ENCODE results near the gene CITED2. TPM values are rescaled to one million over a fixed set of nuclear protein-coding genes. Genes with fewer than 3 reads are reported as not detected.
A peak's percentile ranks its signal among the peaks of the same experiment; 100 is the strongest.

The CITED2 gene
- polyA plus RNA-seq, 2 donors, result 20.3 to 29.5 TPM

DNA sequence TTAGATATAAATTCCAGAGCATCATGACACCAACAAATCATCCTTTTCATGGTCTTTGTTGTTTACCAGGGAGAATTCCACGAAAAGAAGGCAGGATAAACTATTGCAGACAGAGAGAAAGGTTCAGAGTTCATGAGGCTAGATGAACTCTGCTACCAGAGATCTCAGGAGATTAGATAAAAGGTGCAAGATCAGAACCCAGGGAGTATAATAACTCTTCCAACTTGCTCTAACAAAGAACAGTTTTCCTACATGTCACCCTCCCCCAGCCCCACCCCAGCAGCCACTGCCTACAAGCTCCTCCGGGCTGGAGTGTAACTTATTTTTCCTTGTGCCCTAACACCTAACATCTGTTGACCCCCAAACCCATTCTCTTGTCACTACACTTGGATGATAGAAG, 13.9 kb upstream of the CITED2 start:
- Histone ChIP-seq H3K4me1 (ENCODE audit: control insufficient read depth in 2 of 2, insufficient read depth in 2 of 2, low read length in 1 of 2) (no peaks in the 10 kb centered on the region), H3K4me3 (ENCODE audit: low read depth in 1 of 2, low read length in 2 of 2) (no peak overlapping the region), H3K9me3 (ENCODE audit: control insufficient read depth in 2 of 2, insufficient read depth in 1 of 2, low read depth in 1 of 2, low read length in 1 of 2) (no peaks in the 10 kb centered on the region), H3K36me3 (ENCODE audit: control insufficient read depth in 2 of 2, insufficient read depth in 2 of 2, low read length in 1 of 2) (no peaks in the 10 kb centered on the region), H3K27me3 (ENCODE audit: control insufficient read depth in 1 of 2, insufficient read depth in 2 of 2, low read length in 2 of 2) (no peaks in the 10 kb centered on the region), H3K27ac (ENCODE audit: low read depth in 2 of 2, low read length in 1 of 2) (no peak overlapping the region)
- WGBS, 2 donors, result 70 to 82% methylated on average over 2 of the region's 2 CpGs

DNA sequence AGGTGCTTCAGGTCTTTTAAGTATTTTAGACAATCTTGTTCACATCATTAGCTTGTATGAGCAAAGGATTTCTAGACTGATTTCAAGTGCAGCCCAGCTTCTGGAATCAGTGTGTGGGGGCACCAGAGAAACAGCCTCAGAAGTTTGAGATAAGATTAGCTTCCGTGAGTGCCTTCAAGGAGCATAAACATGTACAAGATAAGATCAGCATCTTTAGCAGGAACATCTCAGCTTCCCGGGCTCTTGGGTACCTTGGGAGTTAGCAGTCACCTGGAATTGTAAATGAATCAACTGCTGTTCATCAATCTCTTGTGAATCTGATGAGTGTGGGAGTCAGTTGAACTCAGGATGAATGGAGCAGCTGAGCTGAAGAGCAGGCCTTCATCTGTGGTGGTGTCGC, 12.0 kb upstream of the CITED2 start:
- Histone ChIP-seq H3K27me3 (ENCODE audit: control insufficient read depth in 1 of 2, insufficient read depth in 2 of 2, low read length in 2 of 2) (no peaks in the 10 kb centered on the region), H3K4me3 (ENCODE audit: low read depth in 1 of 2, low read length in 2 of 2) (no peak overlapping the region), H3K9me3 (ENCODE audit: control insufficient read depth in 2 of 2, insufficient read depth in 1 of 2, low read depth in 1 of 2, low read length in 1 of 2) (no peaks in the 10 kb centered on the region), H3K36me3 (ENCODE audit: control insufficient read depth in 2 of 2, insufficient read depth in 2 of 2, low read length in 1 of 2) (no peaks in the 10 kb centered on the region), H3K4me1 (ENCODE audit: control insufficient read depth in 2 of 2, insufficient read depth in 2 of 2, low read length in 1 of 2) (no peaks in the 10 kb centered on the region), H3K27ac (ENCODE audit: low read depth in 2 of 2, low read length in 1 of 2) (no peak overlapping the region)
- 78 to 84% methylated on average over 3 of the region's 3 CpGs for WGBS, 2 donors

DNA sequence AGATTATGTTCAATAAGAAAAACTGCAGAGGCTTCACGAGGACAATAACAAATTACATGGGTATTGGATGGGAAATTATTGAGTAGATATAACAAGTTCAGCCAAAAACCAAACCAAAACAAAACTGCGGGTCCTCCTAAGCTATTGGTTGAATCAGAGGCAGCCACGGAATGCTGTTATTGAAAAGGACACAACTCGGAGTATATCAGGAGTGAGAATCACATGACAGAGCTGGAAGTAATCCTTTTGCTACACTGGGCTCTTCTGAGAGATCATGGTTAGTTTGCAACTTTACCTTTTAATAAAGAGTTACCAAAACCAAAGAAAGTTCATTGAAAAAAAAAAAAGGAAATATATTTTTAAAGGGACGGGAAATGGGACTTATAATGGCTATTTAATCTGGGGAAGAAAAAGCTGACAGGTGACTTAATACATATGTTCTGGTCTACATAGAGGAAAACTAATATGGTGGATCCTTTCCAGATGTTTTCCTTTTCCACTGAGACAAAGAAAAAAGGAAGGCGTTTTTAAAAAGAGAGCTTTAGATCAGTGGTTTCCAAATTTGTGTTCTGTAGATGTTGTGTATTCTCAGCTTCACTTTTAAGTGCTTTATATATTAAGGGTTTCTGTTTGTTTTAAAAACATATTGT, 6.9 kb upstream of the CITED2 start:
- WGBS, 2 donors, result 67% methylated on average over 6 of the region's 6 CpGs
- no peak overlapping the region for H3K4me3 ChIP-seq (ENCODE audit: low read depth in 1 of 2, low read length in 2 of 2)
- no peaks in the 10 kb centered on the region for H3K9me3 ChIP-seq (ENCODE audit: control insufficient read depth in 2 of 2, insufficient read depth in 1 of 2, low read depth in 1 of 2, low read length in 1 of 2)
- no peak overlapping the region for H3K27ac ChIP-seq (ENCODE audit: low read depth in 2 of 2, low read length in 1 of 2)
- H3K27me3 ChIP-seq (ENCODE audit: control insufficient read depth in 1 of 2, insufficient read depth in 2 of 2, low read length in 2 of 2), result no peaks in the 10 kb centered on the region
- H3K4me1 ChIP-seq (ENCODE audit: control insufficient read depth in 2 of 2, insufficient read depth in 2 of 2, low read length in 1 of 2), result peaks cover 0 to 2% of the 10 kb centered on the region in 2 donors
- no peaks in the 10 kb centered on the region for H3K36me3 ChIP-seq (ENCODE audit: control insufficient read depth in 2 of 2, insufficient read depth in 2 of 2, low read length in 1 of 2)

DNA sequence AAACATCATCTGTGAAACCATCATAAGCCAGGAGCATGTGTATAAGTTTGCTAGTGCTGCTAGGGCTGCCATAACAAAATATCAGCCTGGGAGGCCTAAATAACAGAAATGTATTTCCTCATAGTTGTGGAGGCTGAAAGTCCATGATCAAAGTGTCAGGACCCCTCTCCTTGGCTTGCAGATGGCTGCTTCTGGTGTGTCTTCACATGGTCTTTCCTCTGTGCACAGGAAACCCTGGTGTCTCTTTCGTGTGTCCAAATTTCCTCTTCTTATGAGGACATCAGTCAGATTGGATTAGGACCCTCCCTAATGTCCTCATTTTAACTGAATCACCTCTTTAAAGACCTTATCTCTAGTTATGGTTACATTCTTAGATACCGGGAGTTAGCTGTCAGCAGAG, 6.2 kb upstream of the CITED2 start:
- H3K27ac ChIP-seq (ENCODE audit: low read depth in 2 of 2, low read length in 1 of 2), result no peak overlapping the region
- 84 to 94% methylated on average over 2 of the region's 2 CpGs for WGBS, 2 donors
- no peaks in the 10 kb centered on the region for H3K27me3 ChIP-seq (ENCODE audit: control insufficient read depth in 1 of 2, insufficient read depth in 2 of 2, low read length in 2 of 2)
- no peaks in the 10 kb centered on the region for H3K36me3 ChIP-seq (ENCODE audit: control insufficient read depth in 2 of 2, insufficient read depth in 2 of 2, low read length in 1 of 2)
- no peaks in the 10 kb centered on the region for H3K9me3 ChIP-seq (ENCODE audit: control insufficient read depth in 2 of 2, insufficient read depth in 1 of 2, low read depth in 1 of 2, low read length in 1 of 2)
- H3K4me1 ChIP-seq (ENCODE audit: control insufficient read depth in 2 of 2, insufficient read depth in 2 of 2, low read length in 1 of 2), result peaks cover 0 to 2% of the 10 kb centered on the region in 2 donors
- H3K4me3 ChIP-seq (ENCODE audit: low read depth in 1 of 2, low read length in 2 of 2), result no peak overlapping the region

DNA sequence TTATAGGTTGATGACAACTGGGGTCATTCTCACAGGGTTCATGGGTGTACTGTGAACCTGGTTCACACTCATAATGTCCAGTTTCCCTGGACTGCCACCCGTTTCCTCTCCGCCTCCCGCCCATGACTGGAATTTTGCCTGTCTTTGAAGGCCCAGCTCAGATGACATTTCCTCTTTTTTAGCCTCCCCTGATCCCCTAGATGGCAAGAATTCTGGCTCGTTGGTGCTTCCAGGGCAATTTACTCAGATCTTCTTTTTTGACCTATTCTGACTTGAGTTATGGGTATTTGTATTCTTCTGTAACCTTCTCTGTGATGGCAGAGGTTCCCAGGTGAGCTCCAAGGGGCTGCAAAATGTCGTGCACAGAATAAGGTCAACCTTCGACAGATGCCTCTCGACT, 5.7 kb upstream of the CITED2 start:
- Histone ChIP-seq H3K27ac (ENCODE audit: low read depth in 2 of 2, low read length in 1 of 2) (no peak overlapping the region), H3K36me3 (ENCODE audit: control insufficient read depth in 2 of 2, insufficient read depth in 2 of 2, low read length in 1 of 2) (no peaks in the 10 kb centered on the region), H3K4me3 (ENCODE audit: low read depth in 1 of 2, low read length in 2 of 2) (no peak overlapping the region), H3K4me1 (ENCODE audit: control insufficient read depth in 2 of 2, insufficient read depth in 2 of 2, low read length in 1 of 2) (peaks cover 0 to 2% of the 10 kb centered on the region in 2 donors), H3K27me3 (ENCODE audit: control insufficient read depth in 1 of 2, insufficient read depth in 2 of 2, low read length in 2 of 2) (no peaks in the 10 kb centered on the region), H3K9me3 (ENCODE audit: control insufficient read depth in 2 of 2, insufficient read depth in 1 of 2, low read depth in 1 of 2, low read length in 1 of 2) (no peaks in the 10 kb centered on the region)
- WGBS, 2 donors, result 88 to 92% methylated on average over 7 of the region's 7 CpGs

DNA sequence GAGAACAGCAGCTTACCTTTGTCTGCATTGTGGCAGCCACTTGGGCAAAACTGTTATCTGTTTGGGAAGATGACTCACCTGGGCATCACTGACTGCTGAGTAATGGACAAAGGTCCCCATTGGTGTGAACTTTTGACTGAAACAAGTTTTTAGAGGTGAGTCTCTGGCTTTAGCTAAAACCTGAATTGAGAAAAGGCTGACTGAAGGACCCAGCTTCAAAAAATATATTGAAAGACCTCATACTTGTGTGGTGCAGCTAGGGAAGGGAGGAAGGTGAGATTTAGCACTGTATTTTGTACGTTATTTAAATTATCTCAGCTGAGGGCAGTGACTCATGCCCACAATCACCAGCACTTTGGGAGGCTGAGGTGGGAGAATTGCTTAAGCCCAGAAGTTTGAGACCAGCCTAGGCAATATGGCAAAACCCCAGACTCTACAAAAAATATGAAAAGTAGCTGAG, 4.5 kb upstream of the CITED2 start:
- Histone ChIP-seq H3K36me3 (ENCODE audit: control insufficient read depth in 2 of 2, insufficient read depth in 2 of 2, low read length in 1 of 2) (no peaks in the 10 kb centered on the region), H3K27ac (ENCODE audit: low read depth in 2 of 2, low read length in 1 of 2) (no peak overlapping the region), H3K4me3 (ENCODE audit: low read depth in 1 of 2, low read length in 2 of 2) (no peak overlapping the region), H3K4me1 (ENCODE audit: control insufficient read depth in 2 of 2, insufficient read depth in 2 of 2, low read length in 1 of 2) (peaks cover 0 to 2% of the 10 kb centered on the region in 2 donors), H3K27me3 (ENCODE audit: control insufficient read depth in 1 of 2, insufficient read depth in 2 of 2, low read length in 2 of 2) (no peaks in the 10 kb centered on the region), H3K9me3 (ENCODE audit: control insufficient read depth in 2 of 2, insufficient read depth in 1 of 2, low read depth in 1 of 2, low read length in 1 of 2) (no peaks in the 10 kb centered on the region)
- WGBS, 2 donors, result 76 to 78% methylated on average over 1 of the region's 1 CpG

DNA sequence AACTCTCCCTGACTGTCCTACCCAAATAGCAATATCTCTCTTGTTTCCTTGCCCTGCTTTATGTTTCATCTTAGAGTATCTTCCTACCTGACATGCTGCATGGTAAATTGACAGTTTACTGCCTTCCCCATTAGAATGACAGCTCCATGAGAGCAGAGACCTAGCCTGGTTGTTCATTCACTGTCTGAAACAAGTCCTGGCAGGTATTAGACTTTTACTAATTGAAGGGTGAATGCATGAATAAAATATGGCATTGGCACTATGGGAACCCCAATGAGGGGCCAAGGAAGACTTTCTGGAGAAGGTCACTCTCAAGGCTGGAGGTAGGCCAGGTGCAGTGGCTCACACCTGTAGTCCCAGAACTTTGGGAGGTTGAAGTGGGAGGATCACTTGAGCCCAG, 3.8 kb upstream of the CITED2 start:
- Histone ChIP-seq H3K4me1 (ENCODE audit: control insufficient read depth in 2 of 2, insufficient read depth in 2 of 2, low read length in 1 of 2) (peaks cover 0 to 2% of the 10 kb centered on the region in 2 donors), H3K27ac (ENCODE audit: low read depth in 2 of 2, low read length in 1 of 2) (no peak overlapping the region), H3K27me3 (ENCODE audit: control insufficient read depth in 1 of 2, insufficient read depth in 2 of 2, low read length in 2 of 2) (no peaks in the 10 kb centered on the region), H3K4me3 (ENCODE audit: low read depth in 1 of 2, low read length in 2 of 2) (no peak overlapping the region), H3K9me3 (ENCODE audit: control insufficient read depth in 2 of 2, insufficient read depth in 1 of 2, low read depth in 1 of 2, low read length in 1 of 2) (no peaks in the 10 kb centered on the region), H3K36me3 (ENCODE audit: control insufficient read depth in 2 of 2, insufficient read depth in 2 of 2, low read length in 1 of 2) (peaks cover 0 to 6% of the 10 kb centered on the region in 2 donors)

DNA sequence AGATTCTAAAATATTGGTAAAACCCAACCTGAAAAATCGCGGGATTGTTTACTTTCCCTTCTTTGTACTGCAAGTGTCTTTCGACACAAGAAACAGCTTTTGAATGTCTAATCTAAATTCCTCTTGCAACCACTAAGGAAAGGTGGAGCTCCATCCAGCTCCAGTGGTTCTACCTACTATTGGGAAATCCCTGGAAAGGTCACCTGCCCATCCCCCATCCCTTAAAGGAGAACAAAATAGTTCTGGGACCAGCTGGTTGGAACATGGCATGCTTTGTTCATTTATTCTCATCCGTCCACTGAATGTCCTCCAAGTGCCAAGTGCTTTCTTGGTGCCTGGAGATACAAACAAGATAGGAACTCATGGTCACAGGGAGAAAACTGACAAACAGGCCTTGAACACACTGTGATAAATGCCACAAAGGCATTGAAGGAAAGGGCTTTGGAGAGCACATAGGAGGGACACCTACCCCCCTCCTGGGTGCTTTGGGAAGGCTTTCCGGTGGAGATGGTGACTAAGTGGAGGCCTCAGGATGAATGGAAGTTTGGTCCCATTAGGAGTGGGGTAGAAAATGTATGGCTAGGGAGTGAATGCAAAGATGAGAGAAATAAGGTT, 2.3 kb upstream of the CITED2 start:
- Histone ChIP-seq H3K4me3 (ENCODE audit: low read depth in 1 of 2, low read length in 2 of 2) (peak overlapping the region in 1 of 2 donors; percentile 73), H3K4me1 (ENCODE audit: control insufficient read depth in 2 of 2, insufficient read depth in 2 of 2, low read length in 1 of 2) (peaks cover 0 to 2% of the 10 kb centered on the region in 2 donors), H3K27me3 (ENCODE audit: control insufficient read depth in 1 of 2, insufficient read depth in 2 of 2, low read length in 2 of 2) (no peaks in the 10 kb centered on the region), H3K27ac (ENCODE audit: low read depth in 2 of 2, low read length in 1 of 2) (peak overlapping the region in 1 of 2 donors; percentile 99), H3K9me3 (ENCODE audit: control insufficient read depth in 2 of 2, insufficient read depth in 1 of 2, low read depth in 1 of 2, low read length in 1 of 2) (no peaks in the 10 kb centered on the region), H3K36me3 (ENCODE audit: control insufficient read depth in 2 of 2, insufficient read depth in 2 of 2, low read length in 1 of 2) (peaks cover 0 to 10% of the 10 kb centered on the region in 2 donors)
- 39 to 40% methylated on average over 5 of the region's 5 CpGs for WGBS, 2 donors

DNA sequence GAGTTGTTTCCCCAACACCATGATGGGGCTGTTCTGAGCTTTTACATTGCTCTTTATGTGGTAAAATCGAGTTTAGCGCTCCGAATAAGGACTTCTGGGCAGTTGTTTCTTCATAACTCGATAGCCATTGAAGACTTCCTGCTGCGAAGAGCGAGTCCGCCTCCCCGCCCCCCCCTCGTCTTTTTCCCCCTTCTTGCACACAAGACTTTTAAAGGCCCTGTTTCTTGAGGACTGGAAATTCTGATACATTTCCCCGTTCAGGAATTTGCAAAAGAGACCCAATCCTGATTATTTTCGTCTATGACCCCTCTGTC, 1.5 kb upstream of the CITED2 start:
- WGBS, 2 donors, result 2 to 5% methylated on average over 11 of the region's 11 CpGs
- Histone ChIP-seq H3K9me3 (ENCODE audit: control insufficient read depth in 2 of 2, insufficient read depth in 1 of 2, low read depth in 1 of 2, low read length in 1 of 2) (no peaks in the 10 kb centered on the region), H3K36me3 (ENCODE audit: control insufficient read depth in 2 of 2, insufficient read depth in 2 of 2, low read length in 1 of 2) (peaks cover 0 to 10% of the 10 kb centered on the region in 2 donors), H3K4me1 (ENCODE audit: control insufficient read depth in 2 of 2, insufficient read depth in 2 of 2, low read length in 1 of 2) (peaks cover 0 to 2% of the 10 kb centered on the region in 2 donors), H3K27ac (ENCODE audit: low read depth in 2 of 2, low read length in 1 of 2) (peak overlapping the region; percentile 95 to 99), H3K4me3 (ENCODE audit: low read depth in 1 of 2, low read length in 2 of 2) (peak overlapping the region; percentile 73 to 94), H3K27me3 (ENCODE audit: control insufficient read depth in 1 of 2, insufficient read depth in 2 of 2, low read length in 2 of 2) (no peaks in the 10 kb centered on the region)
